Neural cell (in vitro differentiated cells): ENCODE results near the gene PPP1R13B. TPM values are rescaled to one million over a fixed set of nuclear protein-coding genes. Genes with fewer than 3 reads are reported as not detected.
"Not testable (repeated sequence)": the region's sequence is repeated elsewhere in the genome, so short reads cannot be mapped to it uniquely, and the experiment has no call there.

Source experiments
- H2AFZ ChIP-seq: fragments of 200-600, 300-800 bp; sonication (generic), shearing (Covaris generic); 2 replicates; pipeline ENCODE4 v1.6.0; 2014; ENCODE audit warnings: low read depth, mild to moderate bottlenecking, antibody characterized with exemption, low read length, moderate library complexity
- H3F3A ChIP-seq: fragments of 200-600 bp; shearing (Covaris generic); 2 replicates; pipeline ENCODE4 v1.6.1; 2016; ENCODE audit warnings: mild to moderate bottlenecking, moderate library complexity, mixed read lengths, antibody characterized with exemption, low read length; ENCODE audit not compliant: insufficient read depth, poor library complexity, severe bottlenecking
- H3K27ac ChIP-seq: fragments of 200-600, 300-800 bp; sonication (generic), shearing (Covaris generic); 2 replicates; pipeline ENCODE4 v1.5.1; 2014; ENCODE audit warnings: mild to moderate bottlenecking, low read length, moderate library complexity
- H3K27me3 ChIP-seq: fragments of 300-800, 200-600 bp; sonication (generic), shearing (Covaris generic); 2 replicates; pipeline ENCODE4 v1.6.0; 2014; ENCODE audit warnings: mild to moderate bottlenecking, low read depth, low read length, moderate library complexity; ENCODE audit not compliant: insufficient read depth
- H3K36me3 ChIP-seq: fragments of 300-800, 200-600 bp; sonication (generic), shearing (Covaris generic); 2 replicates; pipeline ENCODE4 v1.5.1; 2014; ENCODE audit warnings: mild to moderate bottlenecking, antibody characterized with exemption, low read length, moderate library complexity; ENCODE audit not compliant: insufficient read depth
- H3K4me2 ChIP-seq: fragments of 300-800, 200-600 bp; sonication (generic), shearing (Covaris generic); 2 replicates; pipeline ENCODE4 v1.6.0; 2014; ENCODE audit warnings: mild to moderate bottlenecking, low read length
- H3K4me3 ChIP-seq: fragments of 300-800, 200-600 bp; sonication (generic), shearing (Covaris generic); 2 replicates; pipeline ENCODE4 v1.5.1; 2014; ENCODE audit warnings: mild to moderate bottlenecking, low read length, moderate library complexity
- H3K79me2 ChIP-seq: fragments of 200-600 bp; shearing (Covaris generic); replicated peaks from 2 replicates; pipeline ENCODE4 v1.6.0; 2014; ENCODE audit warnings: mild to moderate bottlenecking, low read length, moderate library complexity; ENCODE audit not compliant: insufficient read depth
- H3K9ac ChIP-seq: fragments of 300-800, 200-600 bp; sonication (generic), shearing (Covaris generic); 2 replicates; pipeline ENCODE4 v1.6.1; 2016; ENCODE audit warnings: mild to moderate bottlenecking, low read length, mixed read lengths
- H3K9me2 ChIP-seq: fragments of 200-600 bp; shearing (Covaris generic); 2 replicates; pipeline ENCODE4 v1.6.1; 2016; ENCODE audit warnings: mild to moderate bottlenecking, low read length, mixed read lengths; ENCODE audit not compliant: insufficient read depth
- H3K9me3 ChIP-seq: fragments of 200-600, 300-800 bp; sonication (generic), shearing (Covaris generic); 2 replicates; pipeline ENCODE4 v1.6.1; 2016; ENCODE audit warnings: mild to moderate bottlenecking, mixed run types, low read length, moderate library complexity, mixed read lengths
- H4K20me1 ChIP-seq: fragments of 200-600 bp; shearing (Covaris generic); 2 replicates; pipeline ENCODE4 v1.6.1; 2016; ENCODE audit warnings: mild to moderate bottlenecking, mixed run types; ENCODE audit not compliant: insufficient read depth
- CTCF ChIP-seq: fragments of 450-650 bp; IDR thresholded peaks from 2 replicates; pipeline ENCODE4 v1.5.1; 2014; ENCODE audit warnings: antibody characterized with exemption, mild to moderate bottlenecking, moderate library complexity; ENCODE audit not compliant: poor library complexity, severe bottlenecking
- EP300 ChIP-seq: fragments of 450-650 bp; conservative IDR thresholded peaks from 2 replicates; pipeline ENCODE4 v1.6.1; 2014; ENCODE audit warnings: antibody characterized with exemption, mild to moderate bottlenecking, moderate library complexity; ENCODE audit not compliant: poor library complexity, severe bottlenecking
- EZH2 ChIP-seq: fragments of 200-600, 300-800 bp; shearing (Covaris generic), sonication (generic); IDR thresholded peaks from 2 replicates; pipeline ENCODE4 v1.6.1; 2014; ENCODE audit warnings: antibody characterized with exemption, low read length, borderline replicate concordance, mild to moderate bottlenecking; ENCODE audit not compliant: insufficient read depth, poor library complexity, severe bottlenecking
- MXI1 ChIP-seq: fragments of 450-650 bp; conservative IDR thresholded peaks from 2 replicates; pipeline ENCODE4 v1.6.1; 2014; ENCODE audit warnings: antibody characterized with exemption, mild to moderate bottlenecking; ENCODE audit not compliant: poor library complexity, severe bottlenecking
- POLR2AphosphoS5 ChIP-seq: IDR thresholded peaks from 2 replicates; pipeline ENCODE4 v1.6.1; 2012
- RAD21 ChIP-seq: fragments of 450-650 bp; conservative IDR thresholded peaks from 2 replicates; pipeline ENCODE4 v1.6.1; 2014; ENCODE audit warnings: antibody characterized with exemption, mild to moderate bottlenecking, moderate library complexity
- REST ChIP-seq: IDR thresholded peaks from 2 replicates; pipeline ENCODE4 v1.6.1; 2012; ENCODE audit warnings: borderline replicate concordance
- SMC3 ChIP-seq: fragments of 450-650 bp; conservative IDR thresholded peaks from 2 replicates; pipeline ENCODE4 v1.6.1; 2014; ENCODE audit warnings: antibody characterized with exemption, mild to moderate bottlenecking, moderate library complexity; ENCODE audit not compliant: poor library complexity
- TAF1 ChIP-seq: IDR thresholded peaks from 2 replicates; pipeline ENCODE4 v1.6.1; 2012; ENCODE audit warnings: low read depth
- polyA plus RNA-seq: library from polyadenylated mRNA; depleted of rRNA; stranded (reverse); fragments of >200 nt; gene quantifications from 2 replicates; pipeline ENCODE4 v1.2.3, GENCODE V29; 2014

The PPP1R13B gene
- polyA plus RNA-seq, 1 donor from 2014 or later, result 8.2 TPM

GRCh38 chr14:103782376-103782775 is 65.0 kb downstream of the PPP1R13B start:
- Histone ChIP-seq H3K9ac (no peak overlapping the region), H3K79me2 (no peaks in the 10 kb centered on the region), H3K9me2 (no peaks in the 10 kb centered on the region), H3K36me3 (no peaks in the 10 kb centered on the region), H3K9me3 (no peaks in the 10 kb centered on the region), H3K4me3 (no peak overlapping the region), H3K27ac (no peak overlapping the region), H3F3A (no peaks in the 10 kb centered on the region), H3K27me3 (no peaks in the 10 kb centered on the region), H2AFZ (no peak overlapping the region), H3K4me2 (no peak overlapping the region), H4K20me1 (no peaks in the 10 kb centered on the region)
- TF ChIP-seq RAD21, result no peak
- no peak for TF ChIP-seq MXI1
- no peak for TF ChIP-seq EP300

GRCh38 chr14:103776319-103776718 is 71.1 kb downstream of the PPP1R13B start:
- not testable (repeated sequence) for H3K9me3 ChIP-seq, H3K36me3 ChIP-seq, H3K9ac ChIP-seq, H3K4me3 ChIP-seq, H2AFZ ChIP-seq, H3K9me2 ChIP-seq, H3K27me3 ChIP-seq, H3K27ac ChIP-seq, H4K20me1 ChIP-seq, H3K79me2 ChIP-seq, H3K4me2 ChIP-seq, H3F3A ChIP-seq

GRCh38 chr14:103775506-103775905 is 71.9 kb downstream of the PPP1R13B start:
- Histone ChIP-seq H3K4me2 (no peak overlapping the region), H3F3A (no peaks in the 10 kb centered on the region), H3K9me3 (no peaks in the 10 kb centered on the region), H4K20me1 (no peaks in the 10 kb centered on the region), H3K9ac (no peak overlapping the region), H3K9me2 (no peaks in the 10 kb centered on the region), H2AFZ (no peak overlapping the region), H3K27me3 (no peaks in the 10 kb centered on the region), H3K79me2 (no peaks in the 10 kb centered on the region), H3K36me3 (no peaks in the 10 kb centered on the region), H3K4me3 (no peak overlapping the region), H3K27ac (no peak overlapping the region)
- TF ChIP-seq RAD21 (no peak), SMC3 (no peak), MXI1 (no peak), CTCF (no peak), REST (no peak), EP300 (no peak), EZH2 (no peak), TAF1 (no peak), POLR2AphosphoS5 (no peak)
